ENCODE measurements around the gene HDGFL2.
A peak's percentile ranks its signal among the peaks of the same experiment; 100 is the strongest.

The HDGFL2 gene

GRCh38 chr19:4445963-4446703 lies 26.0 kb upstream of the HDGFL2 start:
- DNase-seq, result no peak

GRCh38 chr19:4446704-4447200 lies 25.3 kb upstream of the HDGFL2 start:
- DNase-seq, result no peak

- no peak for DNase-seq
Observed at GRCh38 chr19:4447327-4448146, 24.6 kb upstream of the HDGFL2 start.

- no peak for DNase-seq
Observed at GRCh38 chr19:4448147-4448985, 23.7 kb upstream of the HDGFL2 start.

- DNase-seq, result no peak
Observed at GRCh38 chr19:4449022-4449638, 23.0 kb upstream of the HDGFL2 start.

- no peak for DNase-seq
Observed at GRCh38 chr19:4449639-4450028, 22.5 kb upstream of the HDGFL2 start.

- DNase-seq, result no peak
Observed at GRCh38 chr19:4452230-4452990, 19.7 kb upstream of the HDGFL2 start.

GRCh38 chr19:4453232-4454179 lies 18.6 kb upstream of the HDGFL2 start:
- DNase-seq, result no peak

- DNase-seq, result no peak
Observed at GRCh38 chr19:4454747-4455718, 17.1 kb upstream of the HDGFL2 start.

- no peak for DNase-seq
Observed at GRCh38 chr19:4455719-4456475, 16.2 kb upstream of the HDGFL2 start.

- no peak for DNase-seq
Observed at GRCh38 chr19:4456476-4456842, 15.6 kb upstream of the HDGFL2 start.

- peak; percentile 52 for DNase-seq
Observed at GRCh38 chr19:4456843-4457653, 15.0 kb upstream of the HDGFL2 start.

GRCh38 chr19:4457654-4458395 lies 14.3 kb upstream of the HDGFL2 start, which contains the start of gene UBXN6:
TSS of gene UBXN6 (minus strand) at chr19:4457794. CDS start at chr19:4457697, 97 bp downstream.
- DNase-seq, result peak; percentile 94

GRCh38 chr19:4464815-4465581 lies 7.1 kb upstream of the HDGFL2 start:
- DNase-seq, result no peak

GRCh38 chr19:4467835-4468234 lies 4.3 kb upstream of the HDGFL2 start:
- no peak for DNase-seq
